HepG2 (cell line): ENCODE measurements around the gene LENG1. TPM values are rescaled to one million over a fixed set of nuclear protein-coding genes. Genes with fewer than 3 reads are reported as not detected.
A peak's percentile ranks its signal among the peaks of the same experiment; 100 is the strongest.

Experiments
- ATAC-seq: fragments of 200-7000 bp; cut with Tn5 transposase; 3 replicates; pipeline ENCODE4 v1.9.1; 2020; ENCODE audit warnings: mild to moderate bottlenecking, moderate library complexity
- BruUV-seq: library from RNA; stranded (reverse); fragments of 400-500 nt; replicated peaks from 2 replicates; lab custom pipeline; 2021; lab: Mats Ljungman, UMichigan
- CTCF ChIA-PET: fragments of 300-600 bp; formaldehyde crosslinking; extraction: SDS; loops from one replicate; lab custom pipeline; 2021; ENCODE audit warnings: low total read pairs, inconsistent platforms, low intra/inter-chr PET ratio; lab: Yijun Ruan, JAX
- POLR2A ChIA-PET: fragments of 350-600 bp; sonication (Branson Sonifier 250); formaldehyde crosslinking; loops from one replicate; lab custom pipeline; 2020; ENCODE audit warnings: antibody characterized with exemption, inconsistent platforms; lab: Yijun Ruan, JAX
- DNase-seq: peaks from one replicate; pipeline ENCODE4 v3.0.0-alpha.2; 2015; ENCODE audit warnings: low spot score
- FAIRE-seq: peaks from 3 replicates; lab custom pipeline; 2011; peaks lifted over from hg19 to GRCh38; lab: Jason Lieb, UNC
- H2AFZ ChIP-seq: one replicate; pipeline ENCODE4 v1.6.1; 2011; ENCODE audit warnings: low read length, inconsistent platforms
- H3K27ac ChIP-seq: fragments of 300-600 bp; 3 replicates; pipeline ENCODE4 v1.8.0; 2011; ENCODE audit warnings: mixed run types, mild to moderate bottlenecking, mixed read lengths, low read length, inconsistent platforms; ENCODE audit not compliant: insufficient read depth; ENCODE audit errors: extremely low read length
- H3K27me3 ChIP-seq, 2 experiments: fragments of 200-600 bp in 1 of 2; 2 replicates in 1 of 2; 3 replicates in 1 of 2; pipeline versions ENCODE4 v1.6.0 to v1.8.0; 2011; ENCODE audit warnings: low read length in 2 of 2, mild to moderate bottlenecking in 2 of 2, moderate library complexity in 2 of 2, inconsistent platforms in 1 of 2; ENCODE audit not compliant: insufficient read depth in 2 of 2, control insufficient read depth in 1 of 2
- H3K36me3 ChIP-seq, 2 experiments: fragments of 200-600 bp in 1 of 2; replicated peaks in 1 of 2; 2 replicates in 1 of 2; 3 replicates in 1 of 2; pipeline versions ENCODE4 v1.5.1 to v1.8.0; 2011; ENCODE audit warnings: low read length in 2 of 2, inconsistent platforms in 1 of 2; ENCODE audit not compliant: insufficient read depth in 2 of 2, control insufficient read depth in 1 of 2
- H3K4me1 ChIP-seq: 2 replicates; pipeline ENCODE4 v1.5.1; 2012; ENCODE audit warnings: low read length, inconsistent platforms; ENCODE audit not compliant: insufficient read depth
- H3K4me2 ChIP-seq: 2 replicates; pipeline ENCODE4 v1.6.0; 2011; ENCODE audit warnings: low read depth, low read length, inconsistent platforms
- H3K4me3 ChIP-seq, 3 experiments: fragments of 200-600 bp in 1 of 3; sonication (generic), shearing (Covaris generic) in 1 of 3; replicated peaks in 1 of 3; 2 replicates each; pipeline ENCODE4 v1.5.1; 2011 to 2016; ENCODE audit warnings: low read length in 3 of 3, inconsistent platforms in 2 of 3, low read depth in 2 of 3, mild to moderate bottlenecking in 2 of 3, control low read depth in 1 of 3, mixed read lengths in 1 of 3; ENCODE audit not compliant: insufficient read depth in 1 of 3
- H3K79me2 ChIP-seq: one replicate; pipeline ENCODE4 v1.6.1; 2011; ENCODE audit warnings: low read length, inconsistent platforms; ENCODE audit not compliant: insufficient read depth
- H3K9ac ChIP-seq: 2 replicates; pipeline ENCODE4 v1.6.0; 2011; ENCODE audit warnings: mild to moderate bottlenecking, low read depth, low read length, inconsistent platforms; ENCODE audit not compliant: insufficient read depth
- H3K9me3 ChIP-seq: 2 replicates; pipeline ENCODE4 v1.5.1; 2012; ENCODE audit warnings: mild to moderate bottlenecking, low read length
- H4K20me1 ChIP-seq: 2 replicates; pipeline ENCODE4 v1.6.0; 2011; ENCODE audit warnings: inconsistent platforms, mild to moderate bottlenecking, low read length, moderate library complexity; ENCODE audit not compliant: insufficient read depth
- AGO1 ChIP-seq: fragments of 200-400 bp; formaldehyde crosslinking; IDR thresholded peaks from 2 replicates; pipeline ENCODE4 v1.6.1; 2017; ENCODE audit warnings: mild to moderate bottlenecking, low read depth, low read length, moderate library complexity; ENCODE audit not compliant: poor library complexity, severe bottlenecking
- ATF3 ChIP-seq: sonication (generic); formaldehyde crosslinking; IDR thresholded peaks from 2 replicates; pipeline ENCODE4 v1.4.0; 2020; ENCODE audit warnings: missing genetic modification reagents
- DMAP1 ChIP-seq: IDR thresholded peaks from 2 replicates; pipeline ENCODE4 v1.6.1; 2016
- HCFC1 ChIP-seq: fragments of 150-350 bp; IDR thresholded peaks from 2 replicates; pipeline ENCODE4 v1.6.1; 2014; ENCODE audit warnings: low read depth, low read length
- HDAC2 ChIP-seq: sonication (generic); formaldehyde crosslinking; IDR thresholded peaks from 2 replicates; pipeline ENCODE4 v1.4.0; 2020; ENCODE audit warnings: missing genetic modification reagents
- KDM2A ChIP-seq: sonication (generic); formaldehyde crosslinking; IDR thresholded peaks from 2 replicates; pipeline ENCODE4 v1.4.0; 2020; ENCODE audit warnings: low read depth, missing genetic modification reagents, borderline replicate concordance
- MAX ChIP-seq: IDR thresholded peaks from 2 replicates; pipeline ENCODE4 v1.6.1; 2012; ENCODE audit warnings: inconsistent platforms
- MXI1 ChIP-seq: IDR thresholded peaks from 3 replicates; pipeline ENCODE4 v1.6.1; 2012; ENCODE audit warnings: low read depth, low read length, inconsistent platforms, borderline replicate concordance
- ONECUT2 ChIP-seq: sonication (generic); formaldehyde crosslinking; IDR thresholded peaks from 2 replicates; pipeline ENCODE4 v1.4.0; 2020; ENCODE audit warnings: missing genetic modification reagents
- PHF8 ChIP-seq: sonication (generic); formaldehyde crosslinking; IDR thresholded peaks from 2 replicates; pipeline ENCODE4 v1.5.0; 2020; ENCODE audit warnings: missing genetic modification reagents
- YY1 ChIP-seq: IDR thresholded peaks from 2 replicates; pipeline ENCODE4 v1.6.1; 2011; ENCODE audit warnings: low read length, low read depth, moderate library complexity, mild to moderate bottlenecking; ENCODE audit not compliant: insufficient read depth, insufficient replicate concordance
- ZBTB14 ChIP-seq: sonication (generic); formaldehyde crosslinking; IDR thresholded peaks from 2 replicates; pipeline ENCODE4 v1.4.0; 2020; ENCODE audit warnings: missing genetic modification reagents
- ZFY ChIP-seq: sonication (generic); formaldehyde crosslinking; IDR thresholded peaks from 2 replicates; pipeline ENCODE4 v1.4.0; 2020; ENCODE audit warnings: missing genetic modification reagents
- ZMYM3 ChIP-seq: sonication (generic); formaldehyde crosslinking; IDR thresholded peaks from 2 replicates; pipeline ENCODE4 v1.5.1; 2020; ENCODE audit warnings: mild to moderate bottlenecking, missing genetic modification reagents
- ZNF124 ChIP-seq: sonication (generic); formaldehyde crosslinking; IDR thresholded peaks from 2 replicates; pipeline ENCODE4 v1.4.0; 2020; ENCODE audit warnings: missing genetic modification reagents
- ZNF430 ChIP-seq: sonication (generic); formaldehyde crosslinking; IDR thresholded peaks from 2 replicates; pipeline ENCODE4 v1.9.0; 2021; ENCODE audit warnings: mild to moderate bottlenecking, missing genetic modification reagents
- ZNF446 ChIP-seq: sonication (generic); formaldehyde crosslinking; IDR thresholded peaks from 2 replicates; pipeline ENCODE4 v1.5.0; 2020; ENCODE audit warnings: mild to moderate bottlenecking, missing genetic modification reagents
- ZNF552 ChIP-seq: sonication (generic); formaldehyde crosslinking; IDR thresholded peaks from 2 replicates; pipeline ENCODE4 v1.9.0; 2022; ENCODE audit warnings: missing genetic modification reagents, mild to moderate bottlenecking, borderline replicate concordance
- ZNF567 ChIP-seq: sonication (generic); formaldehyde crosslinking; IDR thresholded peaks from 2 replicates; pipeline ENCODE4 v1.8.1; 2023; ENCODE audit warnings: mild to moderate bottlenecking, missing genetic modification reagents, borderline replicate concordance
- ZNF790 ChIP-seq: sonication (generic); formaldehyde crosslinking; IDR thresholded peaks from 2 replicates; pipeline ENCODE4 v1.8.0; 2022; ENCODE audit warnings: missing genetic modification reagents, mild to moderate bottlenecking, borderline replicate concordance
- ZNF839 ChIP-seq: sonication (generic); formaldehyde crosslinking; IDR thresholded peaks from 2 replicates; pipeline ENCODE4 v1.4.0; 2020; ENCODE audit warnings: missing genetic modification reagents, mild to moderate bottlenecking, borderline replicate concordance
- ZSCAN9 ChIP-seq: IDR thresholded peaks from 2 replicates; pipeline ENCODE4 v1.6.1; 2016; ENCODE audit warnings: borderline replicate concordance
- WGBS: methylation state at CpG from one replicate; pipeline ENCODE4 v1.1.6; 2017; ENCODE audit warnings: low lambda C conversion rate; 5-methylcytosine and 5-hydroxymethylcytosine counted together
- in situ Hi-C: cut with HindIII; loops from 2 replicates; pipeline ENCODE4 v1.10.0; 2017; ENCODE audit warnings: low pct_unique_long_range_greater_than_20kb; ENCODE audit not compliant: extremely low pct_ligation_motif_present
- intact Hi-C: fragments of 100-400 bp; cut with micrococcal nuclease; formaldehyde crosslinking; loops from one replicate; pipeline ENCODE4 v1.10.0; 2022; ENCODE audit not compliant: unreplicated experiment
- polyA plus RNA-seq, 8 experiments: library from polyadenylated mRNA; depleted of rRNA in 3 of 8; stranded (reverse) in 7 of 8; unstranded in 1 of 8; fragments of >200 nt; fragmentation: Illumina TruSeq in 4 of 8; extraction: Trizol in 4 of 8; gene quantifications; 2 replicates each; pipeline versions ENCODE4 v1.2.1 to v1.2.3, GENCODE V29; 2011 to 2016; ENCODE audit warnings: low read depth in 4 of 8, missing spikeins in 1 of 8, mixed read lengths in 1 of 8; ENCODE audit not compliant: insufficient read depth in 1 of 8
- total RNA-seq, 5 experiments: library from RNA; depleted of rRNA; stranded (reverse); fragments of >200 nt; fragmentation: Illumina TruSeq; extraction: Trizol; gene quantifications; 2 replicates each; pipeline ENCODE4 v1.2.3, GENCODE V29; 2016; ENCODE audit warnings: low read depth in 1 of 5

Gene LENG1
- total and polyA plus RNA-seq, 2 of the 13 experiments (the other 11 are each of a cell fraction or from before 2014, with no cell fraction given), result 1.8 to 3.8 TPM

- Histone ChIP-seq H4K20me1 (no peaks in the 10 kb centered on the region), H3K27ac (peak within 1 kb of the TSS; percentile 96), H3K79me2 (peaks cover 28% of the 10 kb centered on the region), H3K36me3 (peaks cover 6 to 22% of the 10 kb centered on the region in 2 experiments; a peak in 4 of 5 replicates), H3K4me1 (peaks cover 40% of the 10 kb centered on the region), H3K9ac (peak within 1 kb of the TSS; percentile 92), H3K9me3 (no peaks in the 10 kb centered on the region), H3K4me2 (peak within 1 kb of the TSS; percentile 95), H3K27me3 (no peaks in the 10 kb centered on the region), H3K4me3 (peak within 1 kb of the TSS; percentile 73 to 88 (median 74)), H2AFZ (no peak within 1 kb of the TSS)
- FAIRE-seq (no peak), ATAC-seq (peak; percentile 67), DNase-seq (no peak)
- in situ Hi-C loops (no loop called here), intact Hi-C loops (no loop called here)
- no TSS peak for BruUV-seq
- WGBS, result 0% methylated on average over 27 of the region's 64 CpGs
- ChIA-PET CTCF (interaction anchor here (2.0 kb wide), 1 partner anchor 42 kb away, joined by 7 read pairs; no protein-coding TSS in a partner anchor), POLR2A (interaction anchor here (0.6 to 4.9 kb wide), 22 partner anchors 12 to 1465 kb away, joined by 3 to 306 read pairs (median 5); partner anchors contain the start of genes CNOT3, LENG1, LENG9 and MYADM)
- TF ChIP-seq AGO1 (no peak), KDM2A (CRISPR knock-in tag) (peak; percentile 30; the same call in 1 of the 2 replicates), ZNF552 (CRISPR knock-in tag) (no peak), MAX (peak; percentile 68), HDAC2 (CRISPR knock-in tag) (0 out of 2 replicates have a peak, but pooled peaks have one; percentile 25), ZNF567 (CRISPR knock-in tag) (0 out of 2 replicates have a peak, but pooled peaks have one; percentile 40), ATF3 (CRISPR knock-in tag) (0 out of 2 replicates have a peak, but pooled peaks have one; percentile 9), ZSCAN9 (CRISPR knock-in tag) (0 out of 2 replicates have a peak, but pooled peaks have one; percentile 23), ZNF839 (CRISPR knock-in tag) (no peak), ONECUT2 (CRISPR knock-in tag) (no peak), ZNF790 (CRISPR knock-in tag) (0 out of 2 replicates have a peak, but pooled peaks have one; percentile 31), ZBTB14 (CRISPR knock-in tag) (peak; percentile 69; the same call in 1 of the 2 replicates), ZNF124 (CRISPR knock-in tag) (0 out of 2 replicates have a peak, but pooled peaks have one; percentile 11), DMAP1 (0 out of 2 replicates have a peak, but pooled peaks have one; percentile 11), PHF8 (CRISPR knock-in tag) (peak; percentile 86), MXI1 (peak; percentile 70; the same call in 1 of the 3 replicates), YY1 (peak; percentile 50), ZNF430 (0 out of 2 replicates have a peak, but pooled peaks have one; percentile 50), ZNF446 (0 out of 2 replicates have a peak, but pooled peaks have one; percentile 37), ZFY (CRISPR knock-in tag) (peak; percentile 90), HCFC1 (0 out of 2 replicates have a peak, but pooled peaks have one; percentile 23), ZMYM3 (CRISPR knock-in tag) (no peak)
Observed at GRCh38 chr19:54189145-54189734, 29.7 kb upstream of the LENG1 start, which contains the start of gene MBOAT7. MBOAT7 (minus strand) TSS chr19:54189580; CDS start chr19:54188508, 1,072 bp downstream.
